ENCODE measurements around the gene GOLGA3. TPM values are rescaled to one million over a fixed set of nuclear protein-coding genes. Genes with fewer than 3 reads are reported as not detected.

GOLGA3 gene
- total RNA-seq, 3 donors from 2014 or later: 51.7 to 76.7 (median 58.5) TPM

- H3K9me3 ChIP-seq: no peaks in the 10 kb centered on the region
- no peaks in the 10 kb centered on the region for H3K27me3 ChIP-seq
- no peak for DNase-seq (ENCODE audit: low spot score in 2 of 2)
- intact Hi-C loops (cut with DNase I; ENCODE audit: low total_unique reads): no loop called here
- H3K27ac ChIP-seq: no peak overlapping the region
- no peaks in the 10 kb centered on the region for H3K4me1 ChIP-seq
- no peak overlapping the region for H3K4me3 ChIP-seq
- peaks cover 6% of the 10 kb centered on the region for H3K36me3 ChIP-seq
- TF ChIP-seq POLR2AphosphoS5 (IDR thresholded peaks at IDR 0.05): no peak
- no peak for TF ChIP-seq POLR2A (IDR thresholded peaks at IDR 0.05)
Measured at GRCh38 chr12:132807295-132808092, 21.2 kb downstream of the GOLGA3 start.

GRCh38 chr12:132806857-132807256 is 21.8 kb downstream of the GOLGA3 start:
- Histone ChIP-seq H3K9me3 (no peaks in the 10 kb centered on the region), H3K36me3 (peaks cover 8% of the 10 kb centered on the region), H3K27me3 (no peaks in the 10 kb centered on the region), H3K27ac (no peak overlapping the region), H3K4me3 (no peak overlapping the region), H3K4me1 (no peaks in the 10 kb centered on the region)
- TF ChIP-seq POLR2A (IDR thresholded peaks at IDR 0.05): no peak
- no peak for TF ChIP-seq CTCF (IDR thresholded peaks at IDR 0.05)
- TF ChIP-seq POLR2AphosphoS5 (IDR thresholded peaks at IDR 0.05): no peak
- no peak for DNase-seq (ENCODE audit: low spot score in 2 of 2)
- intact Hi-C loops (cut with DNase I; ENCODE audit: low total_unique reads): no loop called here

- intact Hi-C loops (cut with DNase I; ENCODE audit: low total_unique reads): no loop called here
- no peak for DNase-seq (ENCODE audit: low spot score in 2 of 2)
- Histone ChIP-seq H3K9me3 (no peaks in the 10 kb centered on the region), H3K27ac (peak overlapping the region in 1 of 2 donors; percentile 74), H3K27me3 (no peaks in the 10 kb centered on the region), H3K36me3 (peaks cover 17% of the 10 kb centered on the region), H3K4me3 (no peak overlapping the region), H3K4me1 (no peaks in the 10 kb centered on the region)
- no peak for TF ChIP-seq POLR2A (IDR thresholded peaks at IDR 0.05)
- TF ChIP-seq POLR2AphosphoS5 (IDR thresholded peaks at IDR 0.05): no peak
- no peak for TF ChIP-seq CTCF (IDR thresholded peaks at IDR 0.05)
Measured at GRCh38 chr12:132804426-132804861, 24.2 kb downstream of the GOLGA3 start.

GRCh38 chr12:132803888-132804287 is 24.8 kb downstream of the GOLGA3 start:
- Histone ChIP-seq H3K4me1 (no peaks in the 10 kb centered on the region), H3K27me3 (no peaks in the 10 kb centered on the region), H3K27ac (peak overlapping the region; percentile 33 to 74), H3K9me3 (no peaks in the 10 kb centered on the region), H3K4me3 (peak overlapping the region in 1 of 3 donors; percentile 8), H3K36me3 (peaks cover 17% of the 10 kb centered on the region)
- TF ChIP-seq POLR2AphosphoS5 (IDR thresholded peaks at IDR 0.05): peak in 1 of 3 donors; percentile 11
- TF ChIP-seq CTCF (IDR thresholded peaks at IDR 0.05): no peak
- no peak for TF ChIP-seq POLR2A (IDR thresholded peaks at IDR 0.05)
- intact Hi-C loops (cut with DNase I; ENCODE audit: low total_unique reads): no loop called here
- DNase-seq (ENCODE audit: low spot score in 2 of 2): peak in 1 of 2 donors; percentile 61

GRCh38 chr12:132803125-132803524 is 25.5 kb downstream of the GOLGA3 start:
- intact Hi-C loops (cut with DNase I; ENCODE audit: low total_unique reads): no loop called here
- H3K9me3 ChIP-seq: no peaks in the 10 kb centered on the region
- peaks cover 17% of the 10 kb centered on the region for H3K36me3 ChIP-seq
- no peak for TF ChIP-seq POLR2A (IDR thresholded peaks at IDR 0.05)
- no peak for TF ChIP-seq POLR2AphosphoS5 (IDR thresholded peaks at IDR 0.05)
- no peak for TF ChIP-seq CTCF (IDR thresholded peaks at IDR 0.05)
- H3K4me3 ChIP-seq: no peak overlapping the region
- H3K27ac ChIP-seq: peak overlapping the region in 1 of 2 donors; percentile 74
- H3K27me3 ChIP-seq: no peaks in the 10 kb centered on the region
- no peak for DNase-seq (ENCODE audit: low spot score in 2 of 2)
- no peaks in the 10 kb centered on the region for H3K4me1 ChIP-seq
